GM19372 (cell line): ENCODE data around the gene NUTM1.

Source experiments
- ATAC-seq: cut with Tn5 transposase; IDR thresholded peaks from one replicate; pipeline ENCODE4 v1.9.1; 2021; ENCODE audit warnings: mild to moderate bottlenecking, low read depth, moderate library complexity; ENCODE audit not compliant: unreplicated experiment

Gene NUTM1

GRCh38 chr15:34342737-34343575, at the start of gene NUTM1, which contains the start of gene NOP10:
Gene NUTM1 (plus strand): TSS chr15:34343315. CDS start chr15:34343697, 382 bp downstream.
Gene NOP10 (minus strand): TSS chr15:34343136. CDS start chr15:34343073, 63 bp downstream.
- ATAC-seq, result peak; percentile 85

- no peak for ATAC-seq
Measured at GRCh38 chr15:34297059-34297458, 46.1 kb upstream of the NUTM1 start.

- no peak for ATAC-seq
Measured at GRCh38 chr15:34301058-34301457, 42.1 kb upstream of the NUTM1 start.

- no peak for ATAC-seq
Measured at GRCh38 chr15:34304613-34305012, 38.5 kb upstream of the NUTM1 start.

GRCh38 chr15:34311563-34311962, 31.6 kb upstream of the NUTM1 start:
- ATAC-seq, result no peak

- ATAC-seq, result no peak
Measured at GRCh38 chr15:34314491-34315490, 28.3 kb upstream of the NUTM1 start.

GRCh38 chr15:34318277-34319079, 24.6 kb upstream of the NUTM1 start:
- ATAC-seq, result peak; percentile 68

GRCh38 chr15:34323217-34323616, 19.9 kb upstream of the NUTM1 start:
- ATAC-seq, result no peak

GRCh38 chr15:34324933-34325332, 18.2 kb upstream of the NUTM1 start:
- no peak for ATAC-seq

GRCh38 chr15:34325368-34325767, 17.7 kb upstream of the NUTM1 start:
- no peak for ATAC-seq

GRCh38 chr15:34327906-34328305, 15.2 kb upstream of the NUTM1 start:
- no peak for ATAC-seq

GRCh38 chr15:34329006-34329405, 14.1 kb upstream of the NUTM1 start:
- ATAC-seq, result no peak

- ATAC-seq, result no peak
Measured at GRCh38 chr15:34330279-34330678, 12.8 kb upstream of the NUTM1 start.

- no peak for ATAC-seq
Measured at GRCh38 chr15:34331809-34332208, 11.3 kb upstream of the NUTM1 start.

- no peak for ATAC-seq
Measured at GRCh38 chr15:34332553-34333120, 10.5 kb upstream of the NUTM1 start.

- no peak for ATAC-seq
Measured at GRCh38 chr15:34334672-34335071, 8.4 kb upstream of the NUTM1 start.

GRCh38 chr15:34335176-34336032, 7.7 kb upstream of the NUTM1 start:
- ATAC-seq, result no peak

GRCh38 chr15:34336231-34336990, 6.7 kb upstream of the NUTM1 start:
- no peak for ATAC-seq
